Astrocyte (in vitro differentiated cells and primary cell): ENCODE measurements around the gene NLGN1.

ENCODE experiments used
- EZH2 ChIP-seq: IDR thresholded peaks from 2 replicates; pipeline ENCODE4 v1.6.1; 2012; ENCODE audit warnings: mild to moderate bottlenecking, low read length, inconsistent platforms; ENCODE audit not compliant: insufficient read depth
- TF ChIP-seq, protein P1 (sequence below): IDR thresholded peaks from 2 replicates; pipeline ENCODE4 v1.5.1; 2011; ENCODE audit warnings: low read depth, mild to moderate bottlenecking, inconsistent platforms, low read length, moderate library complexity; ENCODE audit not compliant: insufficient read depth

DNA sequence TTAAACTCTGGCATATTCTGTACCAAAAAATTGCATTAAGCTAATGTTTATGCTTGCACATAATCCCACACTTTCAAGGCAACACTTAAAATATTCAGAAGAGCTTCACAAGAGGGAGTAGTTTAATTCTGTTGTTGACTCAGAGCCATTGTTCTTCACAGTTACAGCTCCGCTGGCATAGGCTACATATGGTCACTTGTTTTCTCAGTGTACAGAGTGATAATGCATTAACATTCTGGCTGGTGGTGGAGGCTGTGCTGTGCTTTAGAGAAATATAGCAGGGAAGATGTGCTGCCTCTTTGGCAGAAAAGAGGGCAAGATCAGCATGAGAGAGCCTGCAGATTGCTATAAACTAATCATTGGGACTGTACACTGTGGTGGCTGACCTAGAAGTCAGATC lies 13.3 kb downstream of the NLGN1 start:
- TF ChIP-seq, protein P1, sequence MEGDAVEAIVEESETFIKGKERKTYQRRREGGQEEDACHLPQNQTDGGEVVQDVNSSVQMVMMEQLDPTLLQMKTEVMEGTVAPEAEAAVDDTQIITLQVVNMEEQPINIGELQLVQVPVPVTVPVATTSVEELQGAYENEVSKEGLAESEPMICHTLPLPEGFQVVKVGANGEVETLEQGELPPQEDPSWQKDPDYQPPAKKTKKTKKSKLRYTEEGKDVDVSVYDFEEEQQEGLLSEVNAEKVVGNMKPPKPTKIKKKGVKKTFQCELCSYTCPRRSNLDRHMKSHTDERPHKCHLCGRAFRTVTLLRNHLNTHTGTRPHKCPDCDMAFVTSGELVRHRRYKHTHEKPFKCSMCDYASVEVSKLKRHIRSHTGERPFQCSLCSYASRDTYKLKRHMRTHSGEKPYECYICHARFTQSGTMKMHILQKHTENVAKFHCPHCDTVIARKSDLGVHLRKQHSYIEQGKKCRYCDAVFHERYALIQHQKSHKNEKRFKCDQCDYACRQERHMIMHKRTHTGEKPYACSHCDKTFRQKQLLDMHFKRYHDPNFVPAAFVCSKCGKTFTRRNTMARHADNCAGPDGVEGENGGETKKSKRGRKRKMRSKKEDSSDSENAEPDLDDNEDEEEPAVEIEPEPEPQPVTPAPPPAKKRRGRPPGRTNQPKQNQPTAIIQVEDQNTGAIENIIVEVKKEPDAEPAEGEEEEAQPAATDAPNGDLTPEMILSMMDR: no peak
- no peak for TF ChIP-seq EZH2
